ENCODE measurements around the gene VPS4A.

- TF ChIP-seq, protein P1, sequence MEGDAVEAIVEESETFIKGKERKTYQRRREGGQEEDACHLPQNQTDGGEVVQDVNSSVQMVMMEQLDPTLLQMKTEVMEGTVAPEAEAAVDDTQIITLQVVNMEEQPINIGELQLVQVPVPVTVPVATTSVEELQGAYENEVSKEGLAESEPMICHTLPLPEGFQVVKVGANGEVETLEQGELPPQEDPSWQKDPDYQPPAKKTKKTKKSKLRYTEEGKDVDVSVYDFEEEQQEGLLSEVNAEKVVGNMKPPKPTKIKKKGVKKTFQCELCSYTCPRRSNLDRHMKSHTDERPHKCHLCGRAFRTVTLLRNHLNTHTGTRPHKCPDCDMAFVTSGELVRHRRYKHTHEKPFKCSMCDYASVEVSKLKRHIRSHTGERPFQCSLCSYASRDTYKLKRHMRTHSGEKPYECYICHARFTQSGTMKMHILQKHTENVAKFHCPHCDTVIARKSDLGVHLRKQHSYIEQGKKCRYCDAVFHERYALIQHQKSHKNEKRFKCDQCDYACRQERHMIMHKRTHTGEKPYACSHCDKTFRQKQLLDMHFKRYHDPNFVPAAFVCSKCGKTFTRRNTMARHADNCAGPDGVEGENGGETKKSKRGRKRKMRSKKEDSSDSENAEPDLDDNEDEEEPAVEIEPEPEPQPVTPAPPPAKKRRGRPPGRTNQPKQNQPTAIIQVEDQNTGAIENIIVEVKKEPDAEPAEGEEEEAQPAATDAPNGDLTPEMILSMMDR (IDR thresholded peaks at IDR 0.05), result no peak
- TF ChIP-seq POLR2AphosphoS5 (IDR thresholded peaks at IDR 0.05) (no peak), EP300 (IDR thresholded peaks at IDR 0.05) (no peak)
These were observed 4.1 kb upstream of the VPS4A start for GRCh38 chr16:69307091-69307490.

All from stomach (tissue), 4 donors.